Measurements from ENCODE around the gene MAPKAP1.

DNA sequence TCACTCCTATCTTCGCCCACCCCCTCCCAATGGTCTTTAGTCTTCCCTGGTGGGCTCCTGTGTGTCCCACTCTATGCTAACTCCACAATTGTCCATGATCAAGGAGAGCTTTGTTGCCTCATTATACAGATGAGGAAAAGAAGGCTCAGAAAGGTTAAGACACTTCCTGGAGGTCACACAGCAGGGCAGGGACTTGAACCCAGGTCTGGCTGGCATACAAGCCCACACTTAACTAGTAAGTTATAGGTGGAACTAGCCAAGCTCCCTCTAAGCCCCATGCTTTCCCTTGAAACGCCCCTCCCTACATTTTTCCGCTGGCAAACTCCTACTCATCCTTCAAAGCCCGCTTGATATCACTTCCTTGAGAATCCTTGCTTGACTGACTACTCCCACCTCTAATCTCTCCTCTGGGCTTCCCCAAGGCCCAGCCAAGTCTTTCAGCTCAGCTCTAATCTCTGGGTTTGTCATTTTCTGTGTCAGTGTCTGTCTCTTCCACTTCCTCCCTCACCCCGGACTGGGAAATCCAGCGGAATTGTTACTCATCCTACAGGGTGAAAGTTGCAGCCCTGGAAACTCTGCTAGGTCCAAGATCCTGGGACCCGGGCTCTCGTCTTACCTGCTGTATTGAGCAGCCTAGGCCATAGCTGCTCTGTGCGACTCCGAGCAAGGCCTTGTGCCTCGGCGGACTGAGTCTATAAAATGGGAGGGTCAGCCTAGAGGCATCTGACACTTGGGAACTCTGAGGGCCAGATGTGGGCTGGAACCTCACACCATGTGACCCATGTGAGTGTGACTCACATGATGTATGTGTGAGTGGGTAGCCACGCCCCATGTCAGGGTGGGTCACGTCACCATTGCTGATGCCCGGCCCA is 300.8 kb downstream of the MAPKAP1 start:
- TF ChIP-seq, protein P1, sequence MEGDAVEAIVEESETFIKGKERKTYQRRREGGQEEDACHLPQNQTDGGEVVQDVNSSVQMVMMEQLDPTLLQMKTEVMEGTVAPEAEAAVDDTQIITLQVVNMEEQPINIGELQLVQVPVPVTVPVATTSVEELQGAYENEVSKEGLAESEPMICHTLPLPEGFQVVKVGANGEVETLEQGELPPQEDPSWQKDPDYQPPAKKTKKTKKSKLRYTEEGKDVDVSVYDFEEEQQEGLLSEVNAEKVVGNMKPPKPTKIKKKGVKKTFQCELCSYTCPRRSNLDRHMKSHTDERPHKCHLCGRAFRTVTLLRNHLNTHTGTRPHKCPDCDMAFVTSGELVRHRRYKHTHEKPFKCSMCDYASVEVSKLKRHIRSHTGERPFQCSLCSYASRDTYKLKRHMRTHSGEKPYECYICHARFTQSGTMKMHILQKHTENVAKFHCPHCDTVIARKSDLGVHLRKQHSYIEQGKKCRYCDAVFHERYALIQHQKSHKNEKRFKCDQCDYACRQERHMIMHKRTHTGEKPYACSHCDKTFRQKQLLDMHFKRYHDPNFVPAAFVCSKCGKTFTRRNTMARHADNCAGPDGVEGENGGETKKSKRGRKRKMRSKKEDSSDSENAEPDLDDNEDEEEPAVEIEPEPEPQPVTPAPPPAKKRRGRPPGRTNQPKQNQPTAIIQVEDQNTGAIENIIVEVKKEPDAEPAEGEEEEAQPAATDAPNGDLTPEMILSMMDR (conservative IDR thresholded peaks at IDR 0.05; ENCODE audit: low read length), result no peak
- no peak for TF ChIP-seq EZH2phosphoT487 (IDR thresholded peaks at IDR 0.05; ENCODE audit: borderline replicate concordance, low read depth, low read length)
